ENCODE measurements around the gene SLCO3A1. TPM values are rescaled to one million over a fixed set of nuclear protein-coding genes. Genes with fewer than 3 reads are reported as not detected.

SLCO3A1 gene
- total RNA-seq, 4 donors from 2014 or later, result 23.1 to 62.8 (median 35.1) TPM

DNA sequence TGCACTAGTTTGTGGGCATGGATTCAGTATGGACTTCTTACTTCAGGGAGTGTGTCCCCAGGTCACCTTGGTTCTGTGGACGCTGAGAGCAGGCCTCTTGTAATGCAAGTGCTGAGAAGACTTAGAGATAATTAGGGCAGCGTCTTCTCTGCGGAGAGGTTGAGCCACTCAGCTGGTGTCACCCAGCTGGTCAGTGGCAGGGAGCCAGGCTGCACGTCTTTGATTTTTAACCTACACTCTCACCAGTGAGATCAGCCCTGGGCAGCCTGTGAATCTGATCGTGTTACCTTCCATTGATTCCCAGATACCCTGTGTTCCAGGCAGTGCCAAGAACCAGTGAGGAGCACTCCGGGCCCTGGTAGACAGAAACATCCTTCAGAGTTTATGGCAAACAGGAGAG is 92.6 kb downstream of the SLCO3A1 start:
- no peak overlapping the region for H3K4me3 ChIP-seq (ENCODE audit: low read depth, poor library complexity, severe bottlenecking)
- DNase-seq (ENCODE audit: low spot score in 2 of 2), result no peak
- intact Hi-C loops (cut with DNase I; ENCODE audit: low total_unique reads), result no loop called here
- WGBS, 2 donors, result 67 to 71% methylated on average over 6 of the region's 6 CpGs
- TF ChIP-seq POLR2A (IDR thresholded peaks at IDR 0.05), result no peak
- TF ChIP-seq, protein P1, sequence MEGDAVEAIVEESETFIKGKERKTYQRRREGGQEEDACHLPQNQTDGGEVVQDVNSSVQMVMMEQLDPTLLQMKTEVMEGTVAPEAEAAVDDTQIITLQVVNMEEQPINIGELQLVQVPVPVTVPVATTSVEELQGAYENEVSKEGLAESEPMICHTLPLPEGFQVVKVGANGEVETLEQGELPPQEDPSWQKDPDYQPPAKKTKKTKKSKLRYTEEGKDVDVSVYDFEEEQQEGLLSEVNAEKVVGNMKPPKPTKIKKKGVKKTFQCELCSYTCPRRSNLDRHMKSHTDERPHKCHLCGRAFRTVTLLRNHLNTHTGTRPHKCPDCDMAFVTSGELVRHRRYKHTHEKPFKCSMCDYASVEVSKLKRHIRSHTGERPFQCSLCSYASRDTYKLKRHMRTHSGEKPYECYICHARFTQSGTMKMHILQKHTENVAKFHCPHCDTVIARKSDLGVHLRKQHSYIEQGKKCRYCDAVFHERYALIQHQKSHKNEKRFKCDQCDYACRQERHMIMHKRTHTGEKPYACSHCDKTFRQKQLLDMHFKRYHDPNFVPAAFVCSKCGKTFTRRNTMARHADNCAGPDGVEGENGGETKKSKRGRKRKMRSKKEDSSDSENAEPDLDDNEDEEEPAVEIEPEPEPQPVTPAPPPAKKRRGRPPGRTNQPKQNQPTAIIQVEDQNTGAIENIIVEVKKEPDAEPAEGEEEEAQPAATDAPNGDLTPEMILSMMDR (IDR thresholded peaks at IDR 0.05), result no peak

DNA sequence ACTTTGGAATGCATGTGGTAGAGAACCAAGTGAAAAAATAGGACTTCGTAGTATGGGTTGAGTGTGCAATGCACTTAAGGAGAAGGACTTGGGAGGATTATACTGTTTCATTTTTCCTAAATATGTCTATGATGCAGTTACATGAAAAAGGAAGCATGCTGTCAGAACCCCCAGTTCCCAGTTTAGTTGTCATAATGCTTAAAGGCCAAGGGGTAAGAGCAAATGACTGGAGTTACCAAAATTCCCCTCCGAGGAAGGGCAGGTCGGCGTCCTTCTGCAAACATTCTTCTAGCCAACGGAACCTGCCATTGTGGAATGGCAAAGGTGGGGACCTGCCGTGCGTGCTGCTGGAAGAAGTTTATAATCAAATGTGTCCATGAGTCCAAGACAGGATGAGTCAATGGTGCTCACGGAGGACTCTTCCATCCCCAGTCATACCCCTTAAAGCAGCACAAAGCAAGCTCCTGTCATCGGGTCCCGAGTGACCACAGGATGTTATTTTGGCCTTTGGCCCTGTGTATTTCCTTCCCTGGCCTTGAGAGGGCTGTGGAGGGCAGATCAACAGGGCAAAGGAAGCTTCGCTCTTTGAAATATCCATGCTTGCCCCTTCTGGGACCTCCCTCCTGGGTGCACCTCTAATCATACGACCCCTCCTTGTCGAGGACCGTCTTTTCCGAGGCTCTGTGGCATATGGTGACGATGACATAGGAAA is 93.2 kb downstream of the SLCO3A1 start:
- TF ChIP-seq, protein P1 (IDR thresholded peaks at IDR 0.05), result no peak
- TF ChIP-seq POLR2A (IDR thresholded peaks at IDR 0.05), result no peak
- WGBS, 2 donors, result 71 to 77% methylated on average over 15 to 16 of the region's 16 CpGs
- no peak overlapping the region for H3K4me3 ChIP-seq (ENCODE audit: low read depth, poor library complexity, severe bottlenecking)
- no peak for DNase-seq (ENCODE audit: low spot score in 2 of 2)
- intact Hi-C loops (cut with DNase I; ENCODE audit: low total_unique reads), result no loop called here

DNA sequence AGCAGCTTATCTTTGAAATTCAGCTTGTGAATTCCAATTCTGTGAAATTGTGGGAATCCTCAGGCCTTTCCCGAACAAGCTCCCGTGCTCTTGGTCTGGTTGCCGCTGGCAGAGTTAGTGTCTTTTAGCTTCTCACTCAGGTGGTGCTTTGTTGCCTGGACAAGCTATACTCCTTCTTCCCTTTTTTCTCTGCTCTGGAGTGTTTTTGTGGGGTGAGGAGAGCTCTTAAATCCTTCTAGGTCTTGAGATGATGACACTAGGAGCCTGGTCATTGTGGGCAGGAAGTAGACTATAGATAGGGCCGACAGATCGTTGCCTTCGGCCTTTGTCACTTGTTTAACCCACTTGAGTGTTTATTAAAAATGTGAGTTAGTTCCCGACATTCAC is 93.8 kb downstream of the SLCO3A1 start:
- no peak for DNase-seq (ENCODE audit: low spot score in 2 of 2)
- intact Hi-C loops (cut with DNase I; ENCODE audit: low total_unique reads), result no loop called here

DNA sequence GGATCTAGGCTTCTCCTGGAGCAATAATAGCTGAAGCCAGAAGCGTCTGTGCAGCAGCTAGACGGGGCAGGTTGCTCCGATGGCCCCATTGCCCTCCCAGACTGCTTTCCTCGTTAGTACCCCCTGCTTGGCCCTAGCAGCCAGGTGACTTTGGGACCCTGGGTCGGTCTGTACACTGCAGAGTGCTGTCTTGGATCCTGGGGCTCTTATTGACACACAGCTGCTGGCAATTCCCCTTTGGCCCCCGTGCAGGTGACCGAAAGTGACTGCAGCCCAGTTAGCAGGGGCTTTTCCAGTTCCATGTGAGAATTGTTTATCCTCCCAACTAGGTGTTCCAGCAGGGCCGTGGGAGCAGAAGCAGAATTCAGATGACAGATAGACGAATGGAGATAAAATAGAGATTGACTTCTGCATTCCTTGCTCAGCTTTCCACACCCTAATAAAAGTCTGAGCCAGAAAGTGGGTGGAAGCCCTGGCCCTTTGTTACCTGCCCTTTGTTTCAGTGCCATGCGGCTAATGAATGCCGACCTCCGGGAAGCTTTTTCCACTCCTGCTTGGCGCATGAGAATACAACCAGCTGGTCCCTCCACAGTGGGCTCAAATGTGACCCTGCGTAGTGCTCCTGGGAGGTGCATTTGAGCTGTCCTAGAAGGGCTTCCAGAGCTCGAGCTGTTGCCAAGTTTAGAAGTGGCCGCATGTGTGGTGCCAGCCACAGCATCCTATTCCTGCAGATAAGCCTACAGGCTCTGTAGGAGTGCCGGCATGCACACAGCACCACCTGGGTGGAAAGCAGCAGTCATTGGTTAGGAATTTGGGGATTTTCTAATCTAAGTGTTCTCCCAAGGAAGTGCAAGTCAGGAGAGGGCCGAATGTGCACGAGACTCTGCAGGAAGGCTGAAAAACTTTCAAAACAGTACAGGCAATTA is 94.4 kb downstream of the SLCO3A1 start:
- intact Hi-C loops (cut with DNase I; ENCODE audit: low total_unique reads), result no loop called here
- H3K4me3 ChIP-seq (ENCODE audit: low read depth, poor library complexity, severe bottlenecking), result no peak overlapping the region
- TF ChIP-seq POLR2A (IDR thresholded peaks at IDR 0.05), result no peak
- TF ChIP-seq, protein P1 (IDR thresholded peaks at IDR 0.05), result no peak
- 24 to 45% methylated on average over 19 of the region's 19 CpGs for WGBS, 2 donors
- no peak for DNase-seq (ENCODE audit: low spot score in 2 of 2)

More for the DNA sequence above, 93.8 kb downstream of the SLCO3A1 start:
- TF ChIP-seq, protein P1 (IDR thresholded peaks at IDR 0.05), result no peak
- WGBS, 2 donors, result 52 to 59% methylated on average over 7 of the region's 7 CpGs
- H3K4me3 ChIP-seq (ENCODE audit: low read depth, poor library complexity, severe bottlenecking), result no peak overlapping the region

DNA sequence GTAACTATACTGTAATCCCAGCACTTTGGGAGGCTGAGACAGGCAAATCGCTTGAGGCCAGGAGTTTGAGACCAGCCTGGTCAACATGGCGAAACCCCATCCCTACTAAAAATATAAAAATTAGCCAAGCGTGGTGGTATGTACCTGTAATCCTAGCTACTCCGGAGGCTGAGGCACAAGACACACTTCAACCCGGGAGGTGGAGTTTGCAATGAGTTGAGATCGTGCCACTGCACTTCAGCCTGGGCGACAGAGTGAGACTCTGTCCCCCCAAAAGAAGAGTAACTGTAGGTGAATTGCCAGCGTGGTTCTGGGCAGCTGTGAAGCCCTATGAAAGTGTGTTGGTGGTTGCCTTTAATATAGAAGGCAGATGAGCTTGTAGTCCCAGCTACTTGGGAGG is 95.9 kb downstream of the SLCO3A1 start:
- 97 to 98% methylated on average over 8 of the region's 8 CpGs for WGBS, 2 donors
- DNase-seq (ENCODE audit: low spot score in 2 of 2), result no peak
- no peak overlapping the region for H3K4me3 ChIP-seq (ENCODE audit: low read depth, poor library complexity, severe bottlenecking)
- intact Hi-C loops (cut with DNase I; ENCODE audit: low total_unique reads), result no loop called here
- TF ChIP-seq, protein P1 (IDR thresholded peaks at IDR 0.05), result no peak
- no peak for TF ChIP-seq POLR2A (IDR thresholded peaks at IDR 0.05)
